ENCODE data around the gene CTDNEP1.

Gene CTDNEP1

DNA sequence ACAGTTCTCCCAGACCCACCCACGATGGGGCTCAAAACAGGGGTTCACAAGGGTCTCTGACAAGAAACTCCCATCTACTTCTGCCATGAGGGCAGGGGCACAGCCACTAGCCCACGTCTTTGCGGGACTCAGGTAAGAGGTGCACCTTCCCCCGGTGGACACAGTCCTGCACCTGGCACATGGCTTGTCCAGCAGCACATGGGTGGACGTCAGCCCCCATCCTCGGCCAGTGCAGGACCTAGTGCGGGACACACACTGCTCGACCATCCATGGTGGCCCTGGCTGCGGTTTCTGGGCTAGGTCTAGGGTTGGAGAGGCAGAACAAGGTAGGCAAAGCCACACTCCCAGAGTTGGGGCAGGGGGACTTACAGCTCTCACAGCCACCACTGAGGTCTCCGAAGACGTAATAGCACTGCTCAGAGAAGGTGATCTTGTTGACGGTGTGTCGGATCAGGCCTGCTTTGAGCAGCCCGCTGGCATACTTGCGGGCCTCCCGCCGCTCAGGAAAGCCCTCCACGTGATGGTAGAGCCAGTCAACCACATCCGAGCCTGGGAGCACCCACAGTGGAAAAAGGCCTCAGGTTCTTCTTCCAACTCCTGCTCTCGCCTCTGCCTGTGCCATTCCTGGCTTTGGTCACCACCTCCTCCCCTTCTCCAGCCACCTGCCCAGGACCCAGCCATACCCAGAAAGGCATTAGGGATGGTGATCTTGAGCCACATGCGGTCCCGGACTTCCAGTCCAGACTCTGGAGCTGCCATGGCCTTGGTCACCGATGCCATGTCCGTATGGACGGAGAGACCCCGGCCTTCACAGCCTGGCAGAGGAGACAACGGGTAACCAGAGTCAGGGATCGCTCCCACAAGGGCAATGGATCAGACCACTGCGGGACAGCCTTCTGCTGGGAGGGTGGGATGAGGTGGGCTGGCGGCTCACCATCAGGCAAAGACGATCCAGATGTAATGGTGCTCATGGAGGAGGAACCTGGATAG is 24.5 kb downstream of the CTDNEP1 start:
- DNase-seq, result no peak

DNA sequence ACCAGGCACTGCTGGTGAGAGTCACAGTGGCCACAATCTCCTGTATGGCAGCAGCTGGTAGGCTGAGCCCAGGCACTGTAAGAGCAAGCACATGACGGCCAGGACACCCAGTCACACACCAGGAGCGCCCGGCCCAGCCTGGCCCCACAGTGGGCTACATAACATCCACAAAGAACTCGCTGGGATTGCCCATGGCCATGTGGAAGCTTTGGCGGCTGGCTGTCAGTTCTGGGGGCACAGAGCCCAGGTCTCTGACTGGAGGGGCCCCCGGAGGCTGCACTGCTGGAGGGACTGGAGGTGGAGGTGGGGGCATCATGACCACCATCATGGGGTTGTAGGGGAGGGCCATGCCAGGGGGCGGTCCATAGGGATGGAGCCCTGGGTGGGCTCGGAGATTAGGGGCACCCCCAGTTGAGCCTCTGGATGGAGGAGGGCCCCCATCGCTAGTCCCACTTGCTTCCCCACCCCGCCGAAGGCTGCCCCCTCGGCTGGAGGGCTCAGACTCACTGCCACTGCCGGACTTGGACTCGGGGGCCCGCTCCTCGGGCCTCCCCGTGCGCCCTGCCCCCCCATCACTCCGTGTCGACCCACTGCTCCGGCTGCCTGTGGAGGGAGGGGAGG is 25.7 kb downstream of the CTDNEP1 start:
- no peak for DNase-seq

DNA sequence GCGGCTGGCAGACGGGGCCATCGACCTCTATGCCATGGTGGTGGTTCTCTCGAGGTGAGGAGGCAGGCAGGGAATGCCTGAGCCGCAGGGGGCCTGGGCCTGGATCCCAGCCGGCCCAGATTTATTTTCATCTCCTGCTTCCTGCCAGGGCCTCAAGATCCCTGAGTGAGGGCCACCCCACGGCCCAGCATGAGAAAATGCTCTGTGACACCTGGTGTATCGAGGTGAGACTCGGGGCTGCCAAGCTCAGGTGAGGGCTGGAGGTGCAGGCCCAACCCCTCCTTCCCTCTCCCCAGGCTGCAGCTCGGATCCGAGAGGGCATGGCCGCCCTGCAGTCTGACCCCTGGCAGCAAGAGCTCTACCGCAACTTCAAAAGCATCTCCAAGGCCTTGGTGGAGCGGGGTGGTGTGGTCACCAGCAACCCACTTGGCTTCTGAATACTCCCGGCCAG is 26.8 kb downstream of the CTDNEP1 start:
- no peak for DNase-seq

GRCh38 chr17:7224110-7224509 is 27.4 kb downstream of the CTDNEP1 start:
- no peak for DNase-seq

- no peak for DNase-seq
Measured at GRCh38 chr17:7223375-7223774, 28.2 kb downstream of the CTDNEP1 start.

DNA sequence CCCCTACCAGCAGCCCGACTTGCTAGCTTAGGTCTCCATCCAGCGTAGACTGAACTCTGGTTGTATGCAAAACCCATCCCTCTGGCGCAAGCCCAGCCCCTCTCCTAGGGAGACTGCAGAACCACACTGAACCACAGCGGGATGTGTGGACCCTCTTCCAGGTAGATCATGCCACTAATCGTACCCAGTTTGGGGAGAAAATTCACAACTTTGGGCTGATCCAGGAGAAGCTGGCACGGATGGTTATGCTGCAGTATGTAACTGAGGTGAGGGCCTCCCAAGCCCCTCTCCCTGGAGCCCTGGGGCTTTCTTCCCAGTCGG is 28.6 kb downstream of the CTDNEP1 start:
- DNase-seq, result no peak

DNA sequence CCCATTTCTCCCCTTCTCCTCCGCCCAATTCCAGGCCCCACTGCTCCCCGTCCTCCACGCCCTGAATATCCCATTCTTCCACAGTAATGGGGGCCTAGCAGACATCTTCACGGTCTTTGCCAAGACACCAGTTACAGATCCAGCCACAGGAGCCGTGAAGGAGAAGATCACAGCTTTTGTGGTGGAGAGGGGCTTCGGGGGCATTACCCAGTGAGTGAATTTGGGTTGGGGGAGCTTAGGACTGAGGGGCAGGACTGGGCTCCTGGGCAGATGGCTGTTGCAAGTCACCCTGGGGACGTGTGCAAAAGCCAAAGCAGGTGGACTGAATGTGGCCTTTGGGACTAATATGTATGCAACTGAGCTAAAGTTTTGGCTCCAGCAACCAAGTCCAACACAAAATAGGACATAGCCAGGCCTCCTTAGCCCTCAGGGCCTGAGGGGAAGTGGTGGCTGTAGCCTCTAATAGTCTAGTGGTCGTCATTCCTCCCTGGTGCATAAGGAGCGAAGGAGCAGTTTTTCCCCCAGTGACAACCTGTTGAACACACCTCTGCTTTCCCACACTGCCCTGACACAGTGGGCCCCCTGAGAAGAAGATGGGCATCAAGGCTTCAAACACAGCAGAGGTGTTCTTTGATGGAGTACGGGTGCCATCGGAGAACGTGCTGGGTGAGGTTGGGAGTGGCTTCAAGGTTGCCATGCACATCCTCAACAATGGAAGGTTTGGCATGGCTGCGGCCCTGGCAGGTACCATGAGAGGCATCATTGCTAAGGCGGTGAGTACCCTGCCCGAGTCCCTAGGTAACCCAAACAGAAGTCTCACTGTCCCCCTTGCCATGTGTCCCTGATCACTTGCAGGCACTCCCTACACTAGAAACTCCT is 29.2 kb downstream of the CTDNEP1 start:
- no peak for DNase-seq

DNA sequence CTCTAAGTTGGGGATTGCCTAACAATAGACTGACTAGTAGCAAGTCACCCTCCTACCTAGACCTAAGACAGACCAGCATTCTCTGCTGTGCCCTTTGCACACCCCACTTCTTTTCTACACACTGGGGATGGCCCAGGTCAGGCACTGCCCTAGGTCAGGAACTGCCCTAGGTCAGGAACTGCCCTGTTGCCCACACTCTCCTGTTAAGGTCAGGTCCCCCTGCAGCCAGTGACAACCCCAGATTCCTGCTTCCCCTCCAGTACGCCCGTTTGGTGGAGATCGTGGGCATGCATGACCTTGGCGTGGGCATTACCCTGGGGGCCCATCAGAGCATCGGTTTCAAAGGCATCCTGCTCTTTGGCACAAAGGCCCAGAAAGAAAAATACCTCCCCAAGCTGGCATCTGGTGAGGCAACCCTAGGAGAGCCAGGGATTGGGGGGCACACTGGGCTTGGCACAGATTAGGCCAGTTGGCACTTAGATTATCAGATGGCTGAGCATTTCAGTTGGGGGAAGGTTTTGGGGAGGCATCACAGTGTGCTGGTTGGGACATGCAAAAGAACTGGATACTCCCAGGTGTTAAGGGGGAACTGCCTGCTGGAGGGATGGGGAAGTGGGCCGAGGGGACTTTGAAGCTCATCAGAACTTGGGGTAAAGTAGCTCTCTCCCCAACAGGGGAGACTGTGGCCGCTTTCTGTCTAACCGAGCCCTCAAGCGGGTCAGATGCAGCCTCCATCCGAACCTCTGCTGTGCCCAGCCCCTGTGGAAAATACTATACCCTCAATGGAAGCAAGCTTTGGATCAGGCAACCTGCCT is 30.0 kb downstream of the CTDNEP1 start:
- DNase-seq, result no peak

GRCh38 chr17:7220593-7221277 is 30.8 kb downstream of the CTDNEP1 start:
- no peak for DNase-seq

- no peak for DNase-seq
Measured at GRCh38 chr17:7219812-7220592, 31.5 kb downstream of the CTDNEP1 start, which contains the start of the genes ACADVL and DLG4. ACADVL (plus strand) TSS chr17:7219938; CDS start chr17:7219985, 47 bp downstream. DLG4 (minus strand) TSS chr17:7219836.

GRCh38 chr17:7219229-7219811 is 32.2 kb downstream of the CTDNEP1 start:
- DNase-seq, result no peak

GRCh38 chr17:7218758-7219157 is 32.8 kb downstream of the CTDNEP1 start:
- no peak for DNase-seq

DNA sequence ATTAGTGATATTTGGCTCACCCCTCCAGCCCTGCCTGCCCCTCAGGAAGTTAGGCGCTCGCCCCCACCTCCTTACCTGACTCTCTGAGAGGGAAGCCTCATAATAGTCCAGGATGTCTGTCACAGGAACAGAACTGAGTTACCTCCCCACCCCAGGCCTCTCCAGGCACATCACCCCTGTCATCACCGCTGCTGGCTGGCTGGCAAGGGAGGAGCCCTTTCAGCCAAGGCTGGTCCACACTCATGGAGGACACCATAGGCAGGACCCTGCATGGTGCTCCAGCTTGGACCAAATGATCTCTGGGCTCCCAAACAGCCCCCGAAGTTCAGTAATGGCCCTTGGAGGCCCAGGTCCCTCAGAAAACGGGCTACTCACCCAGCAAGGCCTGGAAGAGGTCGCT is 33.4 kb downstream of the CTDNEP1 start:
- DNase-seq, result no peak

DNA sequence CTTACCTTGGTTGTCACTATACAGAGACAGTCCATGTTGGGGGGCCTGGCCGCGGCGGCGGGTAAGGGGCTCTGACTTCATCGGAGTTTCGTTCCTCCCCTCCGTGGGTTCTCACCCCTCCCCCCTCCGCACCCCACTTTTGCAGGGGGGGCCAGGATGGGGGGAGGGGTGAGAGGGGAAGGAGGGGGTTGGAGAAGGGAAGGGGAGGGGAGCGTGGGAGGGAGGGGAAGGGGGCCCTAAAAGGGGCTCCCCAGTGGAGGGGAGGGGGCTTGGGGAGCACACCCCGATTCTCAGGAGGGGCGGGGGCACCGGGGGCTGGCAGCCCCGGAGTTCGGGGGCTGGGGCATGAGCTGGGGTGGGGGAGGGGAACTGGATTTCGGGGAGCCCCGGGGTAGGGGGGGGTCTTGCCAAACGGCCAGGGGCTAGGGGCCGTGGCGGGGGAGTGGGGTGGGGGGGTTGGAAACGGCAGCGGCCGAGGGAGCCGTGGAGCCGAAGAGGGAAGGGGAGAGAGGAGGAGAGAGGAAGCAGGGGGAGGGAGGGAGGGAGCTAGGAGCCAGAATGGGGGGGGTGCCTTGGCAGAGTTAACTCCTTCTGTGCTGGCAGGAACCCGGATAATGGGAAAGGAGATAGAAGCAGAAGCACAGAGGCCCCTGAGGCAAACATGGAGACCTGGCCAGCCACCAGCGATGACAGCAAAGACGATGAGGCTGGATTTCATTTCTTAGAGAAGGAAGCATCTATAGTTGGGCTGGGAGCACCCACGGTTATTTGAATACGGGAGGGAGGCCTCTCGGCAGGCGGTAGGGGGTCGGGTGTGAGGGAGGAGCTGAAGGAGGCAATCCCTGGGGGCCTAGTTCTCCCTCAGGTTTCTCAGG is 34.2 kb downstream of the CTDNEP1 start:
- no peak for DNase-seq

- no peak for DNase-seq
Measured at GRCh38 chr17:7216242-7217112, 35.1 kb downstream of the CTDNEP1 start.

GRCh38 chr17:7215652-7216180 is 35.8 kb downstream of the CTDNEP1 start:
- DNase-seq, result no peak

DNA sequence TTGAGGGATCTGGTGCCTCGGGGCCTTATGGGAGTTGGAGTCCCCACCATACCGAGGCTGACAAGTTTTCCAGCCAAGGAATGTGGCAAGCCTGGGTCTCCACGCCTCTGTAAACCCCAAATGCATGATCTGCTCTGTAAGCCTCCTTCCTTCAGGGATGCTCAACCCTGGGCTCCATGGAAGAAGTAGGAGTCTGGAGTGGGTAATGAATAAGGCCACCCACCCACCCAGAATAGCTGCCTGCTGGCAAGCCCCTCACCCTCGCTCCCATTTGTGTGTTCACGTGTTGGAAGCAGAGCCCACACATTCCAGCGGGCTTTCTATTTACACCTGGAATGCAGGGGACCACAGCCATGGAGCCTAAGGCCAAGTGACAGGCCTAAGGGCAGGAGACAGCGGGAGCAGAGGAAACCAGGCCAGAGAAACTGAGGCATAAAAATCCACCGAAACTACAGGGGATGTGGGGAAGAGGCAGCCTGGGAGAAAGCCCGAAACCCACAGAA is 36.3 kb downstream of the CTDNEP1 start:
- no peak for DNase-seq
